ENCODE results near the gene PDCL3.

Gene PDCL3

DNA sequence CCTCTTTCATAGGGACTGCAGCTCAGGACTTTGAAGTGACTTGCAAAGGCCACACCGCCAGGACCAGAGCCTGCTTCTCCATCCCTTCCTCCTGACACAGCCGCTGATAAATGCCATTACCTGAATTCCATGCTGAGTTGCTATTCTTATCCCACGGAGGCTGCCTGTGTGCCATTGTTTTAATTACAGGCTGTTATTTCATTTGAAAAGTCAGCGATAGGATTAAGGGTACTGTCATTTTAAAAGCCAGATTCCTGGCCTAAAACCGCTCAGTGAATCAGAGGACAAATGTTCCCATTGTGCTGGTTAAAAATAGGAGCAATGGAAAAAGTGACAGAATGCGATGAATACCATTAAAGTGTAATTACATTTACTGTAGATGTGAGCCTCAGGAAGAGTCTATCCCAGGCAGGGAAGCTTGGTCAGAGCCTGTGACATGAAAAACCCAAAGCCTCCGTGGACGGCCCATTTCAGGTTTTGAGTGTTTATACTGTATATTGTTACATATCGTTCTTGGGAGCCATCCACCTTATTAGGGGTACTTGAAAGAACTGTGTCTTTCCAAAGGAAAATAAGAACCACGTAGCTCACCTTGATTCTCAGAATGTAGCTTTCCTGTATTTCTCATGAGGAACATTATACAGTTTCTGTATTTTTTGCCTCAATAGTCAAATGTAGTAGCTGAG, 41.3 kb downstream of the PDCL3 start:
- no peak for ATAC-seq (replicated peaks; ENCODE audit: extremely low read depth, poor library complexity, severe bottlenecking)
- Mint-ChIP-seq H3K9me3 (no peaks in the 10 kb centered on the region), H3K36me3 (ENCODE audit: insufficient read depth) (peaks cover 1% of the 10 kb centered on the region), H3K4me1 (peaks cover 7% of the 10 kb centered on the region), H3K27me3 (peaks cover 6% of the 10 kb centered on the region), H3K4me3 (no peak overlapping the region), H3K27ac (ENCODE audit: low read depth) (no peak overlapping the region)
- DNase-seq (ENCODE audit: low spot score in 2 of 2), result no peak

DNA sequence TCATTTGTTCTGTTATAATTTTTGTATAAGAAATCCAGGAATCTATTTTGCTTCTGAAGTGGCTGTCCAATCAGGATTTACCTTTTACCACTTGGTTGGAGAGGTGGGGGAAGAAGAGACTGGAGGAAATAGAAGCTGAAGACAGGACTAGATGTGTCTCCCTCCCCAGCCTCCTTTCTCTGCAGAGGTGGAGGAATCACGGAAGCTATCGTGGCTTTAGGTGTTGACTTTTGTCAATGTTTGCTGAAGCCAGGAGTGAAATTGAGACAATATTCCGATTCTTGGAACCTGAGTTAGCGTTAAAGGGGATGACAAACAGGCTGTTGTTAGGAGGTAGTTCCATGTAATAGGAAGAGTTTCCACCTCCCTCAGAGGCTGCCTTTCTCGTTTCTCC, 43.5 kb downstream of the PDCL3 start:
- H3K4me3 Mint-ChIP-seq, result no peak overlapping the region
- no peak overlapping the region for H3K27ac Mint-ChIP-seq (ENCODE audit: low read depth)
- no peak for ATAC-seq (replicated peaks; ENCODE audit: extremely low read depth, poor library complexity, severe bottlenecking)
- H3K36me3 Mint-ChIP-seq (ENCODE audit: insufficient read depth), result no peaks in the 10 kb centered on the region
- no peaks in the 10 kb centered on the region for H3K9me3 Mint-ChIP-seq
- H3K27me3 Mint-ChIP-seq, result peaks cover 6% of the 10 kb centered on the region
- DNase-seq (ENCODE audit: low spot score in 2 of 2), result no peak
- H3K4me1 Mint-ChIP-seq, result peaks cover 7% of the 10 kb centered on the region

DNA sequence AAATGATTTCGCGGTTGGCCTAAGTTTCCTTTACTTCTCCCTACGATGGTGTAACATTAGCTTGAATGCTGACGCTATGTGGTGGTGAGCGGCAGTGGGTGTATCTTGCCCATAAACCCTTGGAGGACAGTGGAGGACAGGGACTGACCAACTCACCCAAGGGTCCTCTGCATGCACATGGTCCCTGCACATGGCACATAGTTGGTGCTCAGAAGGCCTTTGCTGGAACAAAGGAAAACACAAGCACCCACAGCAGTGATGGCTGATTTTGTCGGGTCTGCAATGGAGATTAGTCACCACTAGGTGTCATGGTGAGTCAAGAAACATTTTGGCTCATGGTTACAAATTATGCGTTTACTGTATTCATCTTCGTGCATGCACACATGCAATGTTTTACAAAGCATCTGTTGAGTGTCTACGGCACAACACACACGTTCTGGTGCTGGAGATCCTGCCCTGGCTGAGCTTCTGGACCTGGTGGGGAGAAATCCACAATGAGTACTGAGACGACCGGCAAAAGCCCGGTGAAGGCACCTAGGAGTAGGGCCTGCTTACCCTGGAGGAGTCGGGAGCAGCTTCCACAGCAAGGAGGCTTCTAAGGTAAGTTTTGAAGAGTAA, 44.0 kb downstream of the PDCL3 start:
- no peak for ATAC-seq (replicated peaks; ENCODE audit: extremely low read depth, poor library complexity, severe bottlenecking)
- H3K4me3 Mint-ChIP-seq, result no peak overlapping the region
- H3K27me3 Mint-ChIP-seq, result peaks cover 6% of the 10 kb centered on the region
- H3K27ac Mint-ChIP-seq (ENCODE audit: low read depth), result no peak overlapping the region
- peaks cover 7% of the 10 kb centered on the region for H3K4me1 Mint-ChIP-seq
- peak in 1 of 2 donors; percentile 25 for DNase-seq (ENCODE audit: low spot score in 2 of 2)
- no peaks in the 10 kb centered on the region for H3K9me3 Mint-ChIP-seq
- H3K36me3 Mint-ChIP-seq (ENCODE audit: insufficient read depth), result no peaks in the 10 kb centered on the region

DNA sequence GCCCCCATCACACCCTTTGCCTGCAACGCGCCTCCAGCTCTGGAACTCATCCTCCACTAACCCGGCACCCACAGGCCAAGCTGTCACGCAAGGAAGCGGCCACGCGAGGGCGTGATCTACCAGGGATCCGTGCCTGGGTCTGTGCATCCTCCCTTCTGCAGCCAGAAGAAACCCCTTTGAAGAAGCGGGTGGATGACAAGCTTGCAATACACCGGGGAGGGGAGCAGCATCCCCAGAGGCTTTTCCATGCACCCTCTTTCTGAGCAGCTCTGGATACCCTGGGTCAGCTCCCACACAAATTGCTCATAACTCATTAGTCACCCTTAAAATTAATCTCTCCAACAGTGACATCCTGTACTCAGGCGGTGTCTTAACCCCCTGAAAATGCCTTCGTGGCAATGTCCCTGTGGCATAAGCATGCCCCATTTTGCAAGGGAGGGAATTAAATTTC, 47.6 kb downstream of the PDCL3 start:
- Mint-ChIP-seq H3K9me3 (no peaks in the 10 kb centered on the region), H3K36me3 (ENCODE audit: insufficient read depth) (no peaks in the 10 kb centered on the region), H3K4me1 (peaks cover 7% of the 10 kb centered on the region), H3K27me3 (peaks cover 6% of the 10 kb centered on the region), H3K4me3 (no peak overlapping the region), H3K27ac (ENCODE audit: low read depth) (no peak overlapping the region)
- ATAC-seq (replicated peaks; ENCODE audit: extremely low read depth, poor library complexity, severe bottlenecking) (peak; percentile 64), DNase-seq (ENCODE audit: low spot score in 2 of 2) (peak; percentile 62 to 65)

DNA sequence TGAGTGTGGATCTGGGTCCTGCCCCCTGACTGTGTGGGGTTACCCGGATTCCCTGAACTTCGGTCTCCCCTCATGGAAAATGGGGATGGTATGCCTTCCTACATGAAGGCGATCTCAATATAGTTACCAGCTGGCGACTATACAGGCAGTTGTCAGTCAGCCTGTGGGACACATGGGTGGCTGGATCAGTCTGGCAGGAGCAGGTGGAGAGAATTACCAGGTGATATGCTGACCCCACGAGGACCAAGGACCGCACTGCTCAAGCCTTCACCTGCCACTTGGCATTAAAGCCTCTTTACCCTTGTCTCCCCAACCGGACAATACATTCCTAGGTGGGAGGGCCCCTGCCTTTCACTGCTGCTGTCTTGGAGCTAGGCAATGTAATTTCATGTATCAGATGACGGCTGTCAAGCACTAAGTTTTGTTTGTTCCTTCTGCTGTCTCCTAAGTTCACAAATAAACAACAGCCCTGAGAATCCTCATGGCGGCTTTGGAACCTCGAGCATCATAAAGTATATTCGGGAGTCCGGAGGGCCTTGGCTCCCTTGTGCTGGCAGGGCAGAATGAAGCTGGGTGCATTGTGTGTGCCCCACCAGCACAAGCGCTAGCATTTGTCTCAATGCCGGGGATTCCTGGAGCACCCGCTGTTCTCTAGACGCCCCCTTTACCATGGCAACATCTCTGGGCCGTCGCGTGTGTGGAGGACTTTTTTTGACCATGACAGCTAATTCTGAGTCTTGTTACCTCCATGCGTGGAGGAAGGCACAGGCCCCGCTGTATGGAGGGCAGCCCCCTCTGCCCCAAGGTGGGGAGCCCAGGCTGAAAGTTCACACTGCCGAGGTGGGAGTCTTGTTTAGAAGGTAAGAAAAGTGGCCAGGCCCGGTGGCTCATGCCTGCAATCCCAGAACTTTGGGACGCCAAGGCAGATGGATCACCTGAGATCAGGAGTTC, 48.6 kb downstream of the PDCL3 start:
- H3K27ac Mint-ChIP-seq (ENCODE audit: low read depth), result no peak overlapping the region
- peaks cover 7% of the 10 kb centered on the region for H3K4me1 Mint-ChIP-seq
- no peaks in the 10 kb centered on the region for H3K36me3 Mint-ChIP-seq (ENCODE audit: insufficient read depth)
- H3K4me3 Mint-ChIP-seq, result no peak overlapping the region
- no peak for ATAC-seq (replicated peaks; ENCODE audit: extremely low read depth, poor library complexity, severe bottlenecking)
- no peak for DNase-seq (ENCODE audit: low spot score in 2 of 2)
- H3K9me3 Mint-ChIP-seq, result no peaks in the 10 kb centered on the region
- H3K27me3 Mint-ChIP-seq, result peaks cover 6% of the 10 kb centered on the region

DNA sequence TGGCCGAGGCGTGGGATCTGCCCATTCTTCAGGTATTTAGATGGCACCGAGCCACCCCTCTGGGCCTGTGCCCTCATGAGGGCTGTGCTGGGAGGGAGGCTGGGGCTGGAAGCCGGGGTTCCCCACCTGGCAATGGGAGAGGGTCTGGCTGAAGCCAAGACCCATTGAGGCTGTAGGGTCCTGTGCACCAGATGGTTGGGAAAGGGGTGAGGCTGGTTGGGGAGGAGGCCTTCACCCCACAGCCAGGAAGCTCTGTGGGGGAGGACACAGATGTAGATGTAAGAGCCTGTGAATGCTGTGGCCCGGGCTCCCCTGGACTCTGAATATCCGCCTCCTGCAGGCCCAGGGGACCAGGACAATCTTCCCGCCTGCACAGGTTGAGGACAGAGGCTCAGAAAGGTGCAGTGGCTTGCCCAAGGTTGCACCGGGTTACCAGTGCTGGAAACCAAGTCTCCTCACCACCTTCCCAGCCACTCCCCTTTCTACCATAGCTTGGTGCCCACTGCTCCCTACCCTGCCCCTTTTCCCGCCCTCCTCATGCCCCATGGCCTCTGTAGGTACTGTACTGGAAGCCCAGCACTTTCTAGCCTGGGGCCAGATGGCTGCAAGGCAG, 49.7 kb downstream of the PDCL3 start:
- Mint-ChIP-seq H3K36me3 (ENCODE audit: insufficient read depth) (no peaks in the 10 kb centered on the region), H3K27ac (ENCODE audit: low read depth) (no peak overlapping the region), H3K4me1 (no peaks in the 10 kb centered on the region), H3K9me3 (no peaks in the 10 kb centered on the region), H3K27me3 (no peaks in the 10 kb centered on the region), H3K4me3 (no peak overlapping the region)
- no peak for DNase-seq (ENCODE audit: low spot score in 2 of 2)
- ATAC-seq (replicated peaks; ENCODE audit: extremely low read depth, poor library complexity, severe bottlenecking), result no peak

DNA sequence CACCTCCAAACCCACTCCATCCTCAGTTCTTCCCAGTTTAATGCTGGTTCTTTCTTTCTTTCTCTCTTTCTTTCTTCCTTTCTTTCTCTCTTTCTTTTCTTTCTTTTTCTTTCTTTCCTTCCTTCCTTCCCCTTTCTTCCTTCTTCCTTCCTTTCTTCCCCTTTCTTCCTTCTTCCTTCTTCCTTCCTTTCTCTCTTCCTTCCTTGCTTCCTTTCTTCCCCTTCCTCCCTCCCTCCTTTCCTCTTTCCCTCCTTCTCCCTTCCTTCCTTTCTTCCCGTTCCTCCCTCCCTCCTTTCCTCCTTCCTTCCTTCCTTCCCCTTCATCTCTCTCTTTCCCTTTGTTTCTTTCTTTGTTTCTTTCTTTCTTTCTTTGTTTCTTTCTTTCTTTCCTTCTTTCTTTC, 50.9 kb downstream of the PDCL3 start:
- Mint-ChIP-seq H3K9me3 (no peaks in the 10 kb centered on the region), H3K27me3 (no peaks in the 10 kb centered on the region), H3K27ac (ENCODE audit: low read depth) (no peak overlapping the region), H3K4me3 (no peak overlapping the region), H3K4me1 (no peaks in the 10 kb centered on the region), H3K36me3 (ENCODE audit: insufficient read depth) (no peaks in the 10 kb centered on the region)
- ATAC-seq (replicated peaks; ENCODE audit: extremely low read depth, poor library complexity, severe bottlenecking), result no peak
- no peak for DNase-seq (ENCODE audit: low spot score in 2 of 2)

DNA sequence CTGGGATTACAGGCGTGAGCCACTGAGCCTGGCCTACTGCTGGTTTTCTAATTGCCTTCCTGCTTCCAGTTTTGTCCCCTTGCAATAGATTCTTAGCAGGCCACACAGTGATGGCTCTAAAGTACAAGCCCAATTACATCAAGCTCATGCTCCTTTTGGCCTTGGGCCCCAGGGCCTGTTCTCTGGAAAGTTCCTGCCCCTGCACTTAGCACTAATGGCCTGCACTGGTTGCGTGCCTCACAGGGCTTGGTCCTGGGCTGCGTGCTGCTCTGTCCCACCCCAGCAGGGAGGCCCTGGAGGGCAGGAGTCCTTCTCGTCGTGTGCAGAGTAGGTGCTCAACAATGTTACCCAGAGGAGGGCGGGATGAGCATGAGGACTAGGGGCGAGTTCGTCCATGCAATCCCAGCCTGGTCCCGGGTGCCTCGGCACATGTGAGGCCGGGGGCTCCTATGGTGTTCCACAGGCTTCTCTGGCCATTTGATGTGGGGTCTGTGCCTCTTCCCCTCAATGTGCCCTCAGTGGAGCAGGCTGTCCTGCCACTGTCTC, 51.7 kb downstream of the PDCL3 start:
- Mint-ChIP-seq H3K4me1 (no peaks in the 10 kb centered on the region), H3K4me3 (no peak overlapping the region), H3K9me3 (no peaks in the 10 kb centered on the region), H3K27me3 (peaks cover 7% of the 10 kb centered on the region), H3K36me3 (ENCODE audit: insufficient read depth) (no peaks in the 10 kb centered on the region), H3K27ac (ENCODE audit: low read depth) (no peak overlapping the region)
- ATAC-seq (replicated peaks; ENCODE audit: extremely low read depth, poor library complexity, severe bottlenecking), result no peak
- DNase-seq (ENCODE audit: low spot score in 2 of 2), result no peak

DNA sequence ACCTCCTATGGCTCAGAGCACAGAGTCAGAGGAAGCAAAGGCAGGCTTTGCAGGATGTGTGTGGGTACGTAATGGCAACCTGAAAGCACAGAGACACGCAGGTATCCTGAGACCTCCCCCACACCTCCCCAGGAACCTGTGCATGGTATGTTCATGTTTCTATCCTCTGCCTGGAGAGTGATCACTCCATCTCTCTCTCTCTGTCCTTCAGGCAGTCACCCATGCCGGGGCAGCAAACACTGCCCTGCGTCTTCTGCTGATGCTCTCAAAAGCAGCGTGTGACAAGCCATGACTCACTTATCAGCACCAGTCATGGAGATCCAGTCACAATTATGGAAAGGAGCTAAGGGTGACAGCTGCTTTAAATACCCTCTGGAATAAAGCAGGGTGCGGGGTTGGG, 52.7 kb downstream of the PDCL3 start:
- Mint-ChIP-seq H3K4me3 (no peak overlapping the region), H3K27me3 (peaks cover 12% of the 10 kb centered on the region), H3K4me1 (no peaks in the 10 kb centered on the region), H3K36me3 (ENCODE audit: insufficient read depth) (no peaks in the 10 kb centered on the region), H3K9me3 (no peaks in the 10 kb centered on the region), H3K27ac (ENCODE audit: low read depth) (no peak overlapping the region)
- no peak for DNase-seq (ENCODE audit: low spot score in 2 of 2)
- no peak for ATAC-seq (replicated peaks; ENCODE audit: extremely low read depth, poor library complexity, severe bottlenecking)

DNA sequence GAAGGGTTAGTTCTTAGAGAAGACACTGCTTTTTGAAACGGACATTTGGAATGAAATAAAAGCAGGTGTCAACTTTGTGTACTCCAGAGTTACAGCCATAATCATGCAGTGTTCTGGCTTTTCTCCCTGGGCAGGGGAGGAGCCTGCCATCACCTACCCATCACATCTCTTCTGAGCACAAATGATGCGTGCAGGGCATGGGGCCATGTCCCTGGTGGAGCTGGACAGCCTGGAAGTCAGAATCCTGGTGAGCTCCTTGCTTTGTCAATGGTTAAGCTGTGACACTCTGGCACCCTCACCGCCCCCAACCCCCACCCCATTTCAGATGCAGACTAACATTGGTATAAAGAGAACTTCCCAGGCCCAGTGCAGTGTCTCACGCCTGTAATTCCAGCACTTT, 53.1 kb downstream of the PDCL3 start:
- no peak overlapping the region for H3K4me3 Mint-ChIP-seq
- H3K27me3 Mint-ChIP-seq, result peaks cover 12% of the 10 kb centered on the region
- H3K9me3 Mint-ChIP-seq, result no peaks in the 10 kb centered on the region
- DNase-seq (ENCODE audit: low spot score in 2 of 2) (no peak), ATAC-seq (replicated peaks; ENCODE audit: extremely low read depth, poor library complexity, severe bottlenecking) (no peak)
- no peak overlapping the region for H3K27ac Mint-ChIP-seq (ENCODE audit: low read depth)
- H3K4me1 Mint-ChIP-seq, result no peaks in the 10 kb centered on the region
- no peaks in the 10 kb centered on the region for H3K36me3 Mint-ChIP-seq (ENCODE audit: insufficient read depth)

DNA sequence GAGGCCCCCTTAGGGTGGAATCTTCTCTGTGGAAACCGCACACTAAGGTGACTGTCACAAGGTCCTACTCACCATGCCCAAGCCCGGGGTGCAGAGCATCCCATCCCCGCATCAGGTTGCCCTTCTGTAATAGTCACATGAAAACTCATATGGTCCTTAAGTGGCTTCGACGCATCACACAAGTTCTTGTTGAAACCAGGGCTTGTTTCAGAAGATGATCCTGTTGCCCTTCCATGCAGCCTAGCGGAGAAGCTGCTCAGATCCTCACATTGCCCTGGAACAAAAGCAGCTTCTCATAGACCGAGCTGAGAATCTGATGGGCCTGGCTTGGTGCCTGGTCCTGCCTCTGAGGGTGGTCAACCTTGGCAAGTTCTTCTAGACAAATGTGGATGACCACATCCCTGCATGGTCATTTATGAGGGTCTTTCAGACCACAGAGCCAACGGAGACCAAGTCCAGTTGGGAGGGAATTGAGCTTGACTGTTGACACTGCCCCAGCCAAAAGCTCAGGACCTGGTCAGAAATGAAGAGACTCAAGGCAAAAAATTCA, 54.1 kb downstream of the PDCL3 start:
- ATAC-seq (replicated peaks; ENCODE audit: extremely low read depth, poor library complexity, severe bottlenecking), result no peak
- DNase-seq (ENCODE audit: low spot score in 2 of 2), result no peak
- Mint-ChIP-seq H3K9me3 (no peaks in the 10 kb centered on the region), H3K4me3 (no peak overlapping the region), H3K27ac (ENCODE audit: low read depth) (no peak overlapping the region), H3K27me3 (peaks cover 12% of the 10 kb centered on the region), H3K4me1 (no peaks in the 10 kb centered on the region), H3K36me3 (ENCODE audit: insufficient read depth) (no peaks in the 10 kb centered on the region)

DNA sequence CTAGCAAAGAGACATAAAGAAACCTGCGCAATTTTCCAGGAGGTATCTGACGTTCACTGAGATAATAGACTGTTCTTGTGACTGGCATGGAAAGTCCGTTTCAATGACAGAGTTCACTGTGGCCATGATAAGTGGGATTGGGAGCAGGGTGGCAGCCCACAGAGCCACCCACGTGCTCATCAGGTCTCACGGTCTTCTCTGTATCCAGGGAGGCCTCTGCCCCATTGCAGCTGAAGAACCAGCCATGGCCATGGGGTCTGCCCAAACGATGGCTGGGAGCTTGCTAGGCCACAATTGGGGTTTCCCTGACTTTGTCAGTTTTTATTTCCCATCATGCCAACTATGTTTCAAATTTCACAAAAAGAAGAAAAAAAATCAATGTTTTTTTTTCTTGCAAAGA, 57.2 kb downstream of the PDCL3 start:
- no peak for DNase-seq (ENCODE audit: low spot score in 2 of 2)
- Mint-ChIP-seq H3K27me3 (peaks cover 12% of the 10 kb centered on the region), H3K4me3 (no peak overlapping the region), H3K27ac (ENCODE audit: low read depth) (no peak overlapping the region), H3K4me1 (no peaks in the 10 kb centered on the region), H3K36me3 (ENCODE audit: insufficient read depth) (no peaks in the 10 kb centered on the region), H3K9me3 (no peaks in the 10 kb centered on the region)
- no peak for ATAC-seq (replicated peaks; ENCODE audit: extremely low read depth, poor library complexity, severe bottlenecking)
